CD4-positive, alpha-beta T cell treated with Interleukin-21 for 1 hour (primary cell): ENCODE results near the gene CLDND2.

Experiments used
- DNase-seq: peaks from one replicate; pipeline ENCODE4 v3.0.0-alpha.2; 2020

The CLDND2 gene

DNA sequence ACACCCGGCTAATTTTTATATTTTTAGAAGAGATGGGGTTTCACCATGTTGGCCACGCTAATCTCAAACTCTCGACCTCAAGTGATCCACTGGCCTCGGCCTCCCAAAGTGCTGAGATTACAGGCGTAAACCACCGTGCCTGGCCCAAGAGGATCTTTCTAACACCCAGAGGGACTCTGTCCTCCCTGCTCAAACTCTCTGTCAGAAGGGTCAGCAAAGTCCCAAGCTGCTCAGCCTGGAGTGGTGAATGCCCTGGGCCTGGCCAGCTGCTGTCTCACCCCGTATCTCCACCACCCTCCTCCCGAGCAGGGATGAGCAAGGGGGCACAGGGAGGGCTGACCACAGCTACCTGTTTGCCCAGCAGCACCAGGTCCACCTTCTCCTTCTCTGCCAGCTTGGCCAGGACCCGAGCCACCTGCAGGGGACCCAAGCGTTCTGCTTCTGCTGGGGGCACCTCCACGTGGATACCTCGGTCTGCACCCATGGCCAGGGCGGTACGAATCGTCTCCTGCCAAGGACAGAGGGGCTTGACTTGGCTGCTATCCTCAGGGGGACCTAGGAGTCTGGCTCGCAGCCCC is 15.9 kb downstream of the CLDND2 start:
- DNase-seq: no peak

DNA sequence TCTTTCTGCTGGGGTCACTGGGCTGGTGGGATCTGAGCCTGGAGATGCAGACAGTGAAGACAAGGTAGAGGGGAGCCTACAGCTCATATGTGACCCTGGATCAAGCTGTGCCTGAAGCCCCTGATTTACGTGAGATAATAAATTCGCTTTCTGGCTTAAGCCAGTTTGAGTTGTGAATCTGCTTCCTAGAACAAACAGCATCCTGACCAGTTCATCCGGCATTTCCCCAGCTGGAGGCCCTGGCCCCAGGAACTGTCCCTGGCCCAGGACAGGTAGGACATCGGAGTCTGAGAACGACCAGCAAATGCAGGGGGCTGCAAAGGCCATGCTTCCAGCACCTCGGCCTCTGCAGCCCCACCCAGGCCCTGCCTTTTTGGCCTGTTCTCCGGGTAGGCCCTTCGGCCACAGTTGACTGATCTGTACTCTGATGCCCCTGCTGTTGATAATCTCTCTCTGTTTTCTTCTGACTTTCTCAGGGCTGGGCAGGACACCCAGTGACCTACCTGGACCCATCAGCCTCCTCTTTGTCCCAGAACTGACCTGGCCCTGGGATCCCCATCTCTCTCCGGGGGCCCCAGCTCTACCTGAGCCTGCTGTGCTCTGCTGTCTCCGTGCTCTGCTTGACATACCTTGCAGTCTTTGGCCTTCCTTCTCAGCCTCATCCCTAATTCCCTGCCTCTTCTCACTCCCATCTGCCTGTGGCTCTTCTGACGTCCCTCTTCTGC is 17.4 kb downstream of the CLDND2 start:
- no peak for DNase-seq

GRCh38 chr19:51347209-51347928 is 21.4 kb downstream of the CLDND2 start:
- DNase-seq: no peak

GRCh38 chr19:51346742-51347141 is 22.1 kb downstream of the CLDND2 start:
- no peak for DNase-seq

DNA sequence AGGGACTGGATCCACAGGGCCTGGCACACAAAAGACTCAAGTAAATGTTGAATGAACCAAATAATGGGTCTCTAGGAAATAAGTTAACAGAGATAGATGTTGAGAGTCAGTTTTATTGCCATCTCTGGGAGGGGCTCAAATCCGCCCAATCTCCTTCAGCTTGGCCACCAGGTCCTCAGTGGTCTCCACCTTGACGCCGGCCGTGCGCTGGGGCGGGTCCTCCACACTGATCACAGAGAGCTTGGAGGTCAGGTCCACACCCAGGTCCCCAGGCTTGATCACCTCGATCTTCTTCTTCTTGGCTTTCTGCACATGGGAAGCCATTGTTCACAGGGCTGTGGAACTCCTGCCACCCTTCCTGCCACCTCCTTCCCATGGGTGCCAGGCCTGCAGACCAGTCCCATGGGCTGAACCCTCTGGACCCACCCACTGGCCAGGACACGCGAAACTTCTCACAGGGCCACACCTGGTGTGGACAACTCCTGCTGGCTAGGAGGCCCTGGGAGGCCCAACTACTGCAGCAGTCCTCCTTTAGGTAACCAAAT is 23.7 kb downstream of the CLDND2 start:
- no peak for DNase-seq

- no peak for DNase-seq
Observed at GRCh38 chr19:51342631-51343569, 25.9 kb downstream of the CLDND2 start.

- no peak for DNase-seq
Observed at GRCh38 chr19:51341976-51342580, 26.7 kb downstream of the CLDND2 start, which contains the start of gene VSIG10L. Gene VSIG10L, minus strand, starts transcription at chr19:51342139. Its CDS starts 15 bp downstream, at chr19:51342124.

DNA sequence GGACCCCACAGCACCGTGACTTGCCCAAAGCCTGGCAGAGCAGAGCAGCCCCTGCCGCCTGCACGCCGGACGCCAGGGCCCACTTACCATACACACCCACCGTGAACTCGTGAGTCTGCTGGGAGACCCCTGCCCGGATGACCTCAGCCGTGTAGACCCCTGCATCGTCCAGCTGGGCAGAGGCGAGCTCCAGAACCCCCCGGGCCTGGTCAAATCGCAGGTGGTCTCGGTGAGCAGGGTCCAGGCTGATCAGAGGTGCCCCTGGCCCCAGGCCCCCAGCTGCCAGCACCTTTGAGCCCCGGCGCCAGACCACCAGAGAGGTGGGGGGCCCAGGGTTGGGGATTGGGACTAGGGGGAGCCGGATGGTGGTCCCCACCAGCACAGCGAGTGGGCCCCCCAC is 27.7 kb downstream of the CLDND2 start:
- no peak for DNase-seq

DNA sequence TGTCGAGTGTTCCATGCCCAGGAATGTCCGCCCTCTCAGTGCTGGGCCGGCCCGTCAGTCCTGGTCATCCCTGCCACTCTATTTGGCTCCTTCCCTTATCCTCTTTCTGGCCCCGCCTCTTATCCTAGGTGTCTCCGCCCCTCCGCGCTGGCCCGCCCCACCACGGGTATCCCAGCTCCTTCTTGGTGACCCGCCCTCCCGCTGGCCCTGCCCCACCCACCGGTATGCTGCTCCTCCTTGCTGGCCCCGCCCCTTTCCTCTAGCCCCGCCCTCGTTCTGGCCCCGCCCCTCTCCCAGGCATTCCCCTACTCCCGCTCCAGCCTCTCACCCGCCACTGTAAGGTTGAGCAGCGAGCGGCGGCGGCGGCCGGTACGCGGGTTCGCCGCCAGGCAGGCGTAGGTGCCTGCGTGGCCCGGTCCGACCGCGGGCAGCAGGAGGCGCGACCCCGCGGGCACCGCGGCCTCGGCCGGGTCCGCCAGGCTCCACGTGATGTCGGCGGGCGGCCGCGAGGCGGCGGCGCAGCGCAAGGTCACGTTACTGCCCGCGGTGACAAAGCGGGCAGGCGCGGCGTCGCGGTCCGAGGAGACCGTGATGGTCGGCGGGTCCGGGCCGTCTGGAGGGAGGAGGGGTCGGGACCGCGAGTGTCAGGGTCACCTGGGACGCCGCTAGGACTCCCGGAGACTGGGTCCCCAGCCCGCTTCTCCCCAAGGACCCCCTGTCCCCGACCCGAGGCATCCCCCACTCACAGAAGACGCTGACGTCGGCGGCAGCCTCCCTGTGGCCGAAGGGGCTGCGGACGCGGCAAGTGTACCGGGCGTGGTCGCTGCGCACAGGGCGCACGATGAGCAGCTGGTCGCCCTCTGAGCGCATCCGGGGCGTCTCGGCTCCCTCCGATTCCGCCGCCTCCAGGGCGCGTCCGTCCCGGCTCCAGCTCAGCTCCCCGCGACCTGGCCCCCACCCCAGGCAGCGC is 28.8 kb downstream of the CLDND2 start:
- DNase-seq: peak; percentile 92

DNA sequence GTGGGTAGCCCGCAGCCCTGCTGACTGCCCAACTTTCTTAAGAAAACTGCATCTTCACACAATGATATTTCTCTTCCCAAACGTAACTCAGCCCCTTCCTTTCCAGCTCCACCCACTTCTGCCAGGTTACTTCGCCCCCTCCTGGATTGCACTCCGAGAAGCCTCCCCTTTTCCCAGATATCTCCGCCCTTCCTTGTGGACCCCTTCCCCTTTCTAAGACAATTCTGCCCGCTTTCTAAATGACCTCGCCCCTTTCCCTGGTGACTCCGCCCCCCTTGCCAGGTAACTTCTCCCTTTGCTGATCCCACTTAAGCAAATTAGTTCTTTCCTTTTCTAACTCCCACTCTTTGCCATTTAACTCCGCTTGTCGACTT is 29.5 kb downstream of the CLDND2 start:
- DNase-seq: no peak

DNA sequence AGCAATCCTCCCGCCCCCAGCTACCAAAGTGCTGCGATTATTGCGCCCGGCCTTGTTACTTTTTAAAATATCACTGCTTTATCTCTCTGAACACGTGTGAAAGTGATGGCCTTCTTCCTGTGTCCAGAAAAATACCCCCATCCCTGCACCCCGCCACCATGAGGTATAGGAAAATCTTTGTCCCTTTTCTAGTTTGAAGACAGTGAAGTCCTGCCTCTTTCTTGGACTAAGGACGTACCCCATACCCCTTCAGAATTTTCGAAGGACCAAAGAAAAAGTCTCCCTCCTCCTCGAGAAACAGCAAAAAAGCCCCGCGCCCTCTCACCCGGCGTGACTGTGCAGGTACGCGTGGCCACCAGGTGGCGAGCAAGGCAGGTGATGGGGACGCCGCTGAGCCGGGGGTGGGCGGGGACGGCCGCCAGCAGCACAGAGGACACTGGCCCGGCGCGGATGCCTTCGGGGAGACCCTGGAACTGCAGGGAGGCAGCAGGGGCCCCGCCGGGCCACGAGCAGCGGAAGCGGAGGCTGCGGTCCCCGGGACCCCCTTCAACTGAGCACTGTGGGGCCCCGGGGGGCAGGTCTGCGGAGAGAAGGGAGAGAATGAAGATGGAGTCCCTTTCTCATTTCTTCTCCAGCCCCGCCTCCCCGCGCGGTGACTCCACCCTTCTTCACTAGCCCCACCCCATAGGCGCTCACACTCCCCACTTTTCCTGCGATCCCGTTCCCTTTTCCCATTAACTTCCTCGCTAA is 30.1 kb downstream of the CLDND2 start:
- peak; percentile 84 for DNase-seq

DNA sequence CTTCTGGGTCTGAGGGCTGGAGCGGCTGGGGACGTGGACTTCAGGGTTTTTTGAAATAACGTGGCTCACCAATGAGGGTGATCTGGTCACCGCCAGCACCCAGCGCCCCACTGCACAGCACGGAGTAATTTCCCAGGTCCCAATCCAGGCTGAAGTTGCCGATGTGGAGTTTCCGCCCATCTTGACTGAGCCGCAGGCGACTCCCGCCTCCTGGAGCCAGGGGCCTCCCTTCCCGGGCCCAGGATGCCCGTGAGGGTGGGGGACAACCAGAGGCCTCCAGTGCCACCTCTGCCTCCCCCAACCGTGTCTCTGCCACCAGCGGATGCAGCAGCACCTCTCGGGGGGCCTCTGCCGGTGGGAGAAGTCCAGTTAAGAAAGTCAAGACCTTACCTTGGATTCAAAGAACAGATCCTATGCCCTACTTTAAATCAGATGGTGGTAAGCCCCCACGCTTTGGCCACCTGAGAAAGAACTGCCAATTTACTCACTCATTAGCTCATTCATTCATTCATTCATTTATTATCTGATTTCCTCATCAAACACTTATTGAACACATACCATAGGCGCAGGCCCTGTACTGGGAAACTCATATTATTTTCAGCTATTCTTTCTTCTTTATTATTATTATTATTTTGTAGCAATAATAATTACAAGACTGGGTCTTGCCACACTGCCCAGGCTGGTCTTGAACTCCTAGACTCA is 30.8 kb downstream of the CLDND2 start:
- no peak for DNase-seq

GRCh38 chr19:51337141-51337860 is 31.5 kb downstream of the CLDND2 start:
- no peak for DNase-seq

DNA sequence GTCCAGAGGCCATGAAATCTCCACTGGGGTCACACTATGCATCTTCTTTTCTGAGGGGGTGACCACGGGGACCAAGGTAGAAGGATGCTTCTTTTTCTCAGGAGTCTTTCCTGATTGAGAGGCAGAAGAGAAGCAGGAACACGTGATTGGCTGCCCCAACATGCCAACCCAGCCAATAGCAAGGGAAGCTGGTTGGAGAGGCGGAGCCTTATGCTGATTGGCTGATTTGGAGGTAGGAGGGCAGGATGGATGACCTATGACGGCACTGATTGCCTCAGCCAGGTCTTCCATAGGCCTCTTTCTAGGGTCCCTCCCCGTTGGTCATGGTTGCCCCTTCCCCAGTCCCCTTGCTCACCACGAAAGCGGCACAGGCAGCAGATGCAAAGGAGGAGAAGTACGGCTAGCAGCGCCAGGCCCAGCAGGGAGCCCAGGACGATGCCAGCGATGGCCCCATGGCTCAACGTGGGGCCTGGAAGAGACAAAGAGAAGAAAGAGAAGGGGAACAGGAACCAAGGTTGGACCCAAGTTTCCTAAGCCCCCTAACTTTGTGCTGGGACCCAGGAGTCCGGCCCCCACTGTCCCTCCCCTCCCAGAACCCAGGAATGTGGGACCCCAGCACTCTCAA is 34.9 kb downstream of the CLDND2 start:
- no peak for DNase-seq

GRCh38 chr19:51331716-51332115 is 37.1 kb downstream of the CLDND2 start:
- DNase-seq: no peak

- DNase-seq: no peak
Observed at GRCh38 chr19:51331193-51331592, 37.6 kb downstream of the CLDND2 start.

DNA sequence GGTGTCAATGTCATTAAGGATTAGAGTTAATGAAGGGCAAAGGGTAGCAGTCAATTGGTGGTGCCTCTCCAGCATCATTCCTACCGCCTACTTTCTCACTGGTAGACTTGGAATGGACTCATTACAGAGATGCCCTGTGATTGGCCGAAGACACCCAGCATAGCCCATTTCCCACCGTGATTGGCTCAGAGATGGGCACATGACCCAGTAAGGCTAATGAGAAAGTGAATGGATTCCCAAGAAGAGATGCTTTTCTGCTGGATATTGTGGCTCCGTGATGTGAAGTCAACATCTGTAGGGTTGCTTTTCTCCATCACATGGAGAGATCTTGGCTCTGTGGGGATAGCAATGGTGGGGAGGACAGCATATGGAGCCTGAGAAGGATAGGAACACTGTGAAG is 38.4 kb downstream of the CLDND2 start:
- DNase-seq: no peak

DNA sequence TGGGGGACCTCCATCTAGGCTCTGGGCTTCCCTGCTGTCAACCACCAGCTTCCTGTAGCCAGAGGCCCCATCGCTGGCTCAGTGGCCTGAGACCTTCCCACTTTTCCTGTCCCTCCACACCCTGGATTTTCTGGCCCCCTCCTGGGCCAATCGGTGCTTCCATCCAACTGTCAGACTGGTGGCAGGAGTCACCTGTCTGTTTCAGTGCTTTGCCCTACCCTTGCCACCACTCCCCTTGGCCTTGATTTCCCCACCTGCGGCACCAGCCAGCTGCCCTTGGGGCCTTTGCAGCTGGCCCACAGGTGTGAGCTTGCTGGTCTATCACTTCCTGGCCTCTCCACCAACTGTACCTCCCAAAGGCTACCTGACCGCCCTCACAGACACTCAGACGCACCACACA is 39.4 kb downstream of the CLDND2 start:
- no peak for DNase-seq
